KMS-11 (cell line): ENCODE data around the gene PDCD7.
"Not testable (repeated sequence)": the region's sequence is repeated elsewhere in the genome, so short reads cannot be mapped to it uniquely, and the experiment has no call there.

Experiments
- H2AFZ ChIP-seq: fragments of 200-600 bp; sonication (generic); 2 replicates; pipeline ENCODE4 v1.6.1; 2016; ENCODE audit warnings: antibody characterized with exemption, mixed run types, low read depth
- H3K27ac ChIP-seq: fragments of 200-600 bp; sonication (generic); 2 replicates; pipeline ENCODE4 v1.6.1; 2016; ENCODE audit warnings: mild to moderate bottlenecking, mixed run types
- H3K27me3 ChIP-seq: fragments of 200-600 bp; sonication (generic); 2 replicates; pipeline ENCODE4 v1.6.1; 2017; ENCODE audit warnings: mild to moderate bottlenecking, low read depth, mixed run types, moderate library complexity; ENCODE audit not compliant: insufficient read depth
- H3K36me3 ChIP-seq: fragments of 200-600 bp; sonication (generic); 2 replicates; pipeline ENCODE4 v1.6.1; 2017; ENCODE audit warnings: mild to moderate bottlenecking, mixed run types; ENCODE audit not compliant: insufficient read depth
- H3K4me1 ChIP-seq: fragments of 200-600 bp; sonication (generic); 2 replicates; pipeline ENCODE4 v1.6.1; 2016; ENCODE audit warnings: mild to moderate bottlenecking, low read depth, mixed run types; ENCODE audit not compliant: poor library complexity, severe bottlenecking
- H3K4me2 ChIP-seq: fragments of 200-600 bp; sonication (generic); 2 replicates; pipeline ENCODE4 v1.7.0; 2016; ENCODE audit warnings: mild to moderate bottlenecking, mixed run types
- H3K4me3 ChIP-seq: fragments of 200-600 bp; sonication (generic); IDR thresholded peaks from 2 replicates; pipeline ENCODE4 v1.6.1; 2017; ENCODE audit warnings: low read depth, low read length, mixed read lengths; ENCODE audit not compliant: insufficient read depth
- H3K79me2 ChIP-seq: fragments of 200-600 bp; sonication (generic); 2 replicates; pipeline ENCODE4 v1.6.1; 2016; ENCODE audit warnings: low read depth, mixed run types; ENCODE audit not compliant: insufficient read depth
- H3K9ac ChIP-seq: fragments of 200-600 bp; sonication (generic); 2 replicates; pipeline ENCODE4 v1.6.1; 2016; ENCODE audit warnings: mild to moderate bottlenecking, mixed run types
- H4K20me1 ChIP-seq: fragments of 200-600 bp; sonication (generic); 2 replicates; pipeline ENCODE4 v1.6.1; 2016; ENCODE audit warnings: mild to moderate bottlenecking, mixed run types; ENCODE audit not compliant: insufficient read depth
- TF ChIP-seq, protein P1 (sequence below): fragments of 200-600 bp; sonication (generic); conservative IDR thresholded peaks from 2 replicates; pipeline ENCODE4 v1.6.1; 2017; ENCODE audit warnings: low read depth, mild to moderate bottlenecking, antibody characterized with exemption, low read length, moderate library complexity, mixed read lengths

PDCD7 gene

DNA sequence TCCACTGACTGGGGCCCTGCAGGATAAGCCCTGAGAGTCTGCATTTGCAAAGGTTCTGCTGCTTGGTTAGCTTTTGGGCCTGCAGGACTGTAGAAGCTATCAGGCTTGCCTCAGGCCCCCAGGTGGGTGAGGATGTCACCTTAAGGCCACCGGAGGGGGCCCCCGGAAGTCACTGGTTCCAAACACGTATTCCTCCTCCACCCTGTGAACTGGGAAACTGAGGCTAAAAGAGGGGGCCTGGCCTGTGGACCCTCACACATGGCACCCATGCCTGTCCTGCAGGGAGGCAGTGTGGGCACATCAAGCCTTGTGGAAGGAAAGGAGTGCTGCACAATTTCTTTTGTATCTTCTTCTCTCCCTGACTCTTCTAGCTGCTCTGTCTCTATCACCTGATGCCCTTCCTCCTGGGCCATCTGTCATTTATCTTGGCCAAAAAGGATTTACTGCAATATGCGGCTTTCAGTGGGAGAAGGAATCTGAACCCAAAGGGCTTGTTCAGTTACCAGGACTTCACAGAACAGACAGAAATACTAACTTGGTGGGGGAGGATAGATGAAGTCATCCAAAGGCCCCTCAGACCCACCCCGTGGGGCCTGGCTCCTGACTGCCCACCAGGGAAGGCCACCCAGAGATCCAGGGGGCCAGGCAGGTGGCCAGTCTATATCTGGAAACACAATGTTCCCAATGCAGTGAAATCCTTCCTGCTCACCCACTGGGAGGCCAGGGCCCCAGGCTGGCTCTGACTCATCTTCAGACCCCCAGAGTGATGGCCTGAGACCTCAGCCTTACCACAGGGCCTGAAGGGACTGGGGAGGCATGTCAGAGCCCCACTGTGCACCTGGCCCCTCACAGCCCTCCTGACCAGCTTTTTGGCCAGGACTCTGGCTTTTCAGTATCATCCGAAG lies 36.9 kb downstream of the PDCD7 start:
- no peak overlapping the region for H3K4me3 ChIP-seq
- no peaks in the 10 kb centered on the region for H4K20me1 ChIP-seq
- no peak overlapping the region for H3K9ac ChIP-seq
- H3K27ac ChIP-seq, result no peak overlapping the region
- TF ChIP-seq, protein P1, sequence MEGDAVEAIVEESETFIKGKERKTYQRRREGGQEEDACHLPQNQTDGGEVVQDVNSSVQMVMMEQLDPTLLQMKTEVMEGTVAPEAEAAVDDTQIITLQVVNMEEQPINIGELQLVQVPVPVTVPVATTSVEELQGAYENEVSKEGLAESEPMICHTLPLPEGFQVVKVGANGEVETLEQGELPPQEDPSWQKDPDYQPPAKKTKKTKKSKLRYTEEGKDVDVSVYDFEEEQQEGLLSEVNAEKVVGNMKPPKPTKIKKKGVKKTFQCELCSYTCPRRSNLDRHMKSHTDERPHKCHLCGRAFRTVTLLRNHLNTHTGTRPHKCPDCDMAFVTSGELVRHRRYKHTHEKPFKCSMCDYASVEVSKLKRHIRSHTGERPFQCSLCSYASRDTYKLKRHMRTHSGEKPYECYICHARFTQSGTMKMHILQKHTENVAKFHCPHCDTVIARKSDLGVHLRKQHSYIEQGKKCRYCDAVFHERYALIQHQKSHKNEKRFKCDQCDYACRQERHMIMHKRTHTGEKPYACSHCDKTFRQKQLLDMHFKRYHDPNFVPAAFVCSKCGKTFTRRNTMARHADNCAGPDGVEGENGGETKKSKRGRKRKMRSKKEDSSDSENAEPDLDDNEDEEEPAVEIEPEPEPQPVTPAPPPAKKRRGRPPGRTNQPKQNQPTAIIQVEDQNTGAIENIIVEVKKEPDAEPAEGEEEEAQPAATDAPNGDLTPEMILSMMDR, result no peak
- H3K36me3 ChIP-seq, result no peaks in the 10 kb centered on the region
- H3K79me2 ChIP-seq, result no peaks in the 10 kb centered on the region
- no peaks in the 10 kb centered on the region for H3K4me1 ChIP-seq
- H3K27me3 ChIP-seq, result no peaks in the 10 kb centered on the region
- H3K4me2 ChIP-seq, result no peak overlapping the region
- H2AFZ ChIP-seq, result no peak overlapping the region

DNA sequence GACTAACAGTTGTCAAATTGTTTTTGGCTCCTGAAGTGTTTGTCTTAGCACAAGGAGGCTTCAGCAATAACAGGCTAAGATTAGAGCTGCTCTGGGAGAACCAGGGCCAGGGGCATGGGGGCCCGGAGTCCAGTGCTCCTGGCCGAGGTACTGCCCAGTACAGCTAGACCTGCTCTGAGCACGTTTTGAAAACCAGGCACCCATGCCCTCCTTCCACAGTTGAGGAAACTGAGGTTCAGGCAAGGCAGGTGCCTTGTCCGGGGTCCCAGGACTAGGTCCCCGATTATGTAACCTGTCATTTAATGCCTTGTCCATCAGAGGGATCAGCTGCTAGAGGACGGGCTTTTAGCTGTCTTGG lies 37.9 kb downstream of the PDCD7 start:
- Histone ChIP-seq H3K36me3 (no peaks in the 10 kb centered on the region), H2AFZ (no peak overlapping the region), H3K27ac (no peak overlapping the region), H4K20me1 (no peaks in the 10 kb centered on the region), H3K4me2 (no peak overlapping the region), H3K27me3 (no peaks in the 10 kb centered on the region), H3K9ac (no peak overlapping the region), H3K4me3 (no peak overlapping the region), H3K4me1 (no peaks in the 10 kb centered on the region), H3K79me2 (no peaks in the 10 kb centered on the region)
- TF ChIP-seq, protein P1, result no peak

DNA sequence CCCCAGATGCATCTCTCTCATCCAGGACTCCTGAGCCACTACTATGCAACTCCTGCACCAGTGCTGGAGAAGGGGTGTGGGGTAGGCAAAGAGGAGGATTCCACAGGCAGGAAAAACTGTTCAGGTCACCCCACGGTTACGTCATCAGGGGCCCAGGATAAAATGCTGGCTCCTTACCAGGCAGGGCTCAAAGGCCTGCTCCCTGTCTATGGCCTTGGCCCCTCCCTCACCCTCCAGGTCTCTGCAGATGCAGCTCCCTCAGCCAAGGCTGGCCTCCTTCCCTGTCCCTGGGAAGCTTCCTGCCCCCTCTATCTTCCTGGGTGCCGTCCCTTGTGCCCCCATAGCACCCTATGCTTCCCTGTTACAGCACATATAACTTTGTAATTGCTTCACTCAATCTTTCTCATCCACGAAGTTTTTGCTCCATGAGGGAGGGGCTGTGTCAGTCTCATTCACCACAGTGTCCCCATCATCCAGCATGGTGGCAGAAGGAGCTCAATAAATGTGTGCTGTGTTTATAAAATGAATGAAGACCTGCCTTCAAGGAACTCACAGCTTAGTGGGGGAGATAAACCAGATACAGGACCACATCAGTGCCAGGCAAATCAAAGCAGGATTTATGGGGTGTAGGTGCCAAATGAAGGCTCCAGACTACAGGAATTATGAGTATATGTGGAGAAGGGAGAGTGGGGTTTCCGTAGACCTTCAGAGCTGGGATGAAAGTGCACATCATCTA lies 38.4 kb downstream of the PDCD7 start:
- Histone ChIP-seq H3K79me2 (no peaks in the 10 kb centered on the region), H3K4me1 (no peaks in the 10 kb centered on the region), H3K36me3 (no peaks in the 10 kb centered on the region), H3K27me3 (no peaks in the 10 kb centered on the region), H3K27ac (no peak overlapping the region), H3K9ac (no peak overlapping the region), H2AFZ (no peak overlapping the region), H3K4me2 (no peak overlapping the region), H3K4me3 (no peak overlapping the region), H4K20me1 (no peaks in the 10 kb centered on the region)
- TF ChIP-seq, protein P1, result no peak

DNA sequence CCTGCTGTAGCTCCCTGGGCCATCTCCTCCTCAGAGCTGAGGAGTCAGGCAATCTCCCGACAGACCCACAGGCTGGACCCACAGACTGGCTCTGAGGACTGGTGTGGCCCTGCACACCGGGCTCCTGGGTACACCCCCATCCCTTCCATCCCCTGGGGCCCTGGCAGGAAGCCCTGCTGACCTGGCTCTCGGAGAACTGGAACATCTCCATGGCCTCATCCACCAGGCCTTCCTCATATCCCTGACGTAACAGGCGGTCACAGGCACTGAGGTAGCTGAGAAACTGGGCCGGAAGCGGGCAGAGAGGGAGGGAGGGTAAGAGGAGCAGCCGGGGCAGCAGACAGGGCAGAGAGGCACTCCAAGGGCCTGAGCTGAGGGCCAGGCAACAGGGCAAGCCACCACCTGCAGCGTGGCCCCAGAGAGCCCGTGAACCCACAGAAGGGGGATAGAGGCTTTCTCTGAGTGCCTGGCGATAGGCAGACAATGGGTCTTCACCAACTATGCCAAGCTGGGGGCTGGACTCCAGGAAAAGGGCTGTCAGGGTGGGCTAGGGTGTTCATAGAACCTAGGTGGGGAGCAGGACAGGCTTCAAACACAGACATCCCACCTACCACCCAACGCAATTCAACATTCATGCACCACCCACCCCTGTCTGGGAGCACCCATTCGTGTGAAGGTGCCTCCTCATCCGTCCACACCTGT lies 39.2 kb downstream of the PDCD7 start:
- no peaks in the 10 kb centered on the region for H3K27me3 ChIP-seq
- H3K4me1 ChIP-seq, result no peaks in the 10 kb centered on the region
- no peak overlapping the region for H3K27ac ChIP-seq
- H3K79me2 ChIP-seq, result no peaks in the 10 kb centered on the region
- no peaks in the 10 kb centered on the region for H3K36me3 ChIP-seq
- no peak overlapping the region for H3K4me2 ChIP-seq
- TF ChIP-seq, protein P1, result no peak
- H3K9ac ChIP-seq, result no peak overlapping the region
- H3K4me3 ChIP-seq, result no peak overlapping the region
- H2AFZ ChIP-seq, result no peak overlapping the region
- H4K20me1 ChIP-seq, result no peaks in the 10 kb centered on the region

DNA sequence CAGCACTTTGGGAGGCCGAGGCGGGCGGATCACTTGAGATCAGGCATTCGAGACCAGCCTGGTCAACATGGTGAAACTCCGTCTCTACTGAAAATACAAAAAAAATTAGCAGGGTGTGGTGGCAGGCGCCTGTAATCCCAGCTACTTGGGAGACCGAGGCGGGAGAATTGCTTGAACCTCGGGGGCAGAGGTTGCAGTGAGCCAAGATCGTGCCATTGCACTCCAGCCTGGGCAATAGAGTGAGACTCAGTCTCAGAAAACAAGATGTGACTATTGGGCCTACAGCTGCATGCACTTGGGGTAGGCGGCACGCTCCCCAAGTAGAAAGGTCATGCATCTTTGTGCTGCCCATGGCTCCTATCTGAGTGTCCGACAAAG lies 39.8 kb downstream of the PDCD7 start:
- H3K4me1 ChIP-seq, H3K79me2 ChIP-seq, H3K36me3 ChIP-seq, H4K20me1 ChIP-seq, H3K27ac ChIP-seq, H3K4me3 ChIP-seq, H2AFZ ChIP-seq, H3K27me3 ChIP-seq, H3K4me2 ChIP-seq, H3K9ac ChIP-seq: not testable (repeated sequence)
